ENCODE results near the gene TSPAN19. TPM values are rescaled to one million over a fixed set of nuclear protein-coding genes. Genes with fewer than 3 reads are reported as not detected.
A peak's percentile ranks its signal among the peaks of the same experiment; 100 is the strongest.

Gene TSPAN19
- polyA plus RNA-seq, 1 donor (not counting 4 experiments of a cell fraction or from before 2014, with no cell fraction given), result 0.05 TPM

DNA sequence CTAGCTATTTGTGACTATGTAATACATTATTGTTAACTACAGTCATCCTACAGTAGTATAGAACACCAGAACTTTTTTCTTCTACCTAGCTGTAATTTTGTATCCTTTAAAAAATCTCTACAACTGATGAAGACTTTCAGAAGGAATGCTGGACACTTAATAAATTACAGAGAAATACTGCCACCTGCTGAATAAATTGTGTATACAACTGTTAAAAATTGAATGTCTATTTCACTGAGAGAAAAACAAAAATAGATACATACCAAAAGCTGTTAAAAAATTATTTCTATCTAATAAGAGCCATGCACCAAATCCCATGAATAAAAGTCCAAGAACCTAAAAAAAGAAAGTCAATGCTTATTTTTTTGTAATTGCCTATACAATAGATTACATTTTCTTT is 6.6 kb downstream of the TSPAN19 start:
- H3K4me3 ChIP-seq (ENCODE audit: control insufficient read depth in 2 of 3, extremely low read depth in 1 of 3, insufficient read depth in 2 of 3, low read depth in 1 of 3, low read length in 3 of 3), result no peak overlapping the region
- H3K9me1 ChIP-seq (ENCODE audit: control insufficient read depth, extremely low read depth, insufficient read depth, low read length), result no peaks in the 10 kb centered on the region
- H4K20me1 ChIP-seq (ENCODE audit: control insufficient read depth, extremely low read depth, insufficient read depth, low read length), result no peaks in the 10 kb centered on the region
- TF ChIP-seq, protein P1, sequence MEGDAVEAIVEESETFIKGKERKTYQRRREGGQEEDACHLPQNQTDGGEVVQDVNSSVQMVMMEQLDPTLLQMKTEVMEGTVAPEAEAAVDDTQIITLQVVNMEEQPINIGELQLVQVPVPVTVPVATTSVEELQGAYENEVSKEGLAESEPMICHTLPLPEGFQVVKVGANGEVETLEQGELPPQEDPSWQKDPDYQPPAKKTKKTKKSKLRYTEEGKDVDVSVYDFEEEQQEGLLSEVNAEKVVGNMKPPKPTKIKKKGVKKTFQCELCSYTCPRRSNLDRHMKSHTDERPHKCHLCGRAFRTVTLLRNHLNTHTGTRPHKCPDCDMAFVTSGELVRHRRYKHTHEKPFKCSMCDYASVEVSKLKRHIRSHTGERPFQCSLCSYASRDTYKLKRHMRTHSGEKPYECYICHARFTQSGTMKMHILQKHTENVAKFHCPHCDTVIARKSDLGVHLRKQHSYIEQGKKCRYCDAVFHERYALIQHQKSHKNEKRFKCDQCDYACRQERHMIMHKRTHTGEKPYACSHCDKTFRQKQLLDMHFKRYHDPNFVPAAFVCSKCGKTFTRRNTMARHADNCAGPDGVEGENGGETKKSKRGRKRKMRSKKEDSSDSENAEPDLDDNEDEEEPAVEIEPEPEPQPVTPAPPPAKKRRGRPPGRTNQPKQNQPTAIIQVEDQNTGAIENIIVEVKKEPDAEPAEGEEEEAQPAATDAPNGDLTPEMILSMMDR (optimal IDR thresholded peaks at IDR 0.05 in 1 of 3, IDR thresholded peaks at IDR 0.05 in 1 of 3, conservative IDR thresholded peaks at IDR 0.05 in 1 of 3; ENCODE audit: extremely low read depth in 1 of 3, insufficient read depth in 2 of 3, low read length in 3 of 3), result peak in 1 of 3 experiments; percentile 35
- TF ChIP-seq EZH2 (IDR thresholded peaks at IDR 0.05; ENCODE audit: low read length), result no peak
- no peaks in the 10 kb centered on the region for H3K4me1 ChIP-seq (ENCODE audit: control insufficient read depth, extremely low read depth, insufficient read depth, low read length)
- H3K9me3 ChIP-seq (ENCODE audit: control insufficient read depth, low read depth, low read length), result no peaks in the 10 kb centered on the region
- no peaks in the 10 kb centered on the region for H3K36me3 ChIP-seq (ENCODE audit: control insufficient read depth in 2 of 2, extremely low read depth in 1 of 2, insufficient read depth in 2 of 2, low read length in 2 of 2)
- dilution Hi-C loops (cut with MboI; ENCODE audit: extremely low pct_ligation_motif_present, low sequenced_read_pairs), result loop anchor here (25.0 kb wide), 1 partner anchor 142 kb away; no protein-coding TSS in a partner anchor
- no peaks in the 10 kb centered on the region for H3K79me2 ChIP-seq (ENCODE audit: control insufficient read depth, insufficient read depth, low read length)
- H3K4me2 ChIP-seq (ENCODE audit: control insufficient read depth, extremely low read depth, insufficient read depth, low read depth, low read length), result no peak overlapping the region
- H3K27ac ChIP-seq (ENCODE audit: control insufficient read depth, insufficient read depth, low read length), result no peak overlapping the region
- H2AFZ ChIP-seq (ENCODE audit: control insufficient read depth, low read length), result no peak overlapping the region
- H3K27me3 ChIP-seq (ENCODE audit: control insufficient read depth, extremely low read depth, insufficient read depth, low read length), result peaks cover 5% of the 10 kb centered on the region
- no peak for FAIRE-seq
- no peak for DNase-seq (ENCODE audit: low read depth, low spot score)
- no peak overlapping the region for H3K9ac ChIP-seq (ENCODE audit: control insufficient read depth, extremely low read depth, insufficient read depth, low read length)

DNA sequence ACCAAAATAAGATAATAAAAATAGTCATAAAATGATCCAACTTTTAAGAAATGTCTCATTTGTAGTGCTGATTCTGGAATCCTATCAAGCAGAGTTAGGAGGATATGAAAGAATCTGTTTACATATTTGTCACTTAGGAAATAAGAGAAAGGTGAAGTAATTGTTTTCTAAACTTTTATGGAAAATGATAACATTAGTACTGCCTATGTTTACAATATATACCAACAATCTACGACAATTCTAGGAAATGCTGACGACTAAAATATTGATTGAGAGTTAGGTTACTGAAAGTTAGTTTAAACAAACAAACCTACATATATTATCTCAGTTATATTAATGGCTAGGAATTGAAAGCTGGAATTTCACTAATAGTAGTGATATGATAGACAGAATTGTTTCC is 18.0 kb downstream of the TSPAN19 start:
- no peak for DNase-seq (ENCODE audit: low read depth, low spot score)
- FAIRE-seq, result no peak
- no peaks in the 10 kb centered on the region for H3K27me3 ChIP-seq (ENCODE audit: control insufficient read depth, extremely low read depth, insufficient read depth, low read length)
- H3K27ac ChIP-seq (ENCODE audit: control insufficient read depth, insufficient read depth, low read length), result no peak overlapping the region
- no peaks in the 10 kb centered on the region for H3K9me3 ChIP-seq (ENCODE audit: control insufficient read depth, low read depth, low read length)
- TF ChIP-seq EZH2 (IDR thresholded peaks at IDR 0.05; ENCODE audit: low read length), result no peak
- TF ChIP-seq, protein P1 (optimal IDR thresholded peaks at IDR 0.05 in 1 of 3, IDR thresholded peaks at IDR 0.05 in 1 of 3, conservative IDR thresholded peaks at IDR 0.05 in 1 of 3; ENCODE audit: extremely low read depth in 1 of 3, insufficient read depth in 2 of 3, low read length in 3 of 3), result no peak
- H2AFZ ChIP-seq (ENCODE audit: control insufficient read depth, low read length), result no peak overlapping the region
- dilution Hi-C loops (cut with MboI; ENCODE audit: extremely low pct_ligation_motif_present, low sequenced_read_pairs), result no loop called here
- H3K9ac ChIP-seq (ENCODE audit: control insufficient read depth, extremely low read depth, insufficient read depth, low read length), result no peak overlapping the region
- H3K36me3 ChIP-seq (ENCODE audit: control insufficient read depth in 2 of 2, extremely low read depth in 1 of 2, insufficient read depth in 2 of 2, low read length in 2 of 2), result no peaks in the 10 kb centered on the region
- no peaks in the 10 kb centered on the region for H3K9me1 ChIP-seq (ENCODE audit: control insufficient read depth, extremely low read depth, insufficient read depth, low read length)
- H3K4me1 ChIP-seq (ENCODE audit: control insufficient read depth, extremely low read depth, insufficient read depth, low read length), result peaks cover 18% of the 10 kb centered on the region
- H4K20me1 ChIP-seq (ENCODE audit: control insufficient read depth, extremely low read depth, insufficient read depth, low read length), result no peaks in the 10 kb centered on the region
- H3K79me2 ChIP-seq (ENCODE audit: control insufficient read depth, insufficient read depth, low read length), result no peaks in the 10 kb centered on the region
- no peak overlapping the region for H3K4me3 ChIP-seq (ENCODE audit: control insufficient read depth in 2 of 3, extremely low read depth in 1 of 3, insufficient read depth in 2 of 3, low read depth in 1 of 3, low read length in 3 of 3)
- H3K4me2 ChIP-seq (ENCODE audit: control insufficient read depth, extremely low read depth, insufficient read depth, low read depth, low read length), result no peak overlapping the region

All from keratinocyte (primary cell).